ENCODE results near the gene INTS12. TPM values are rescaled to one million over a fixed set of nuclear protein-coding genes. Genes with fewer than 3 reads are reported as not detected.

Gene INTS12
- total RNA-seq, 1 experiment from 2014 or later: 13.9 TPM

DNA sequence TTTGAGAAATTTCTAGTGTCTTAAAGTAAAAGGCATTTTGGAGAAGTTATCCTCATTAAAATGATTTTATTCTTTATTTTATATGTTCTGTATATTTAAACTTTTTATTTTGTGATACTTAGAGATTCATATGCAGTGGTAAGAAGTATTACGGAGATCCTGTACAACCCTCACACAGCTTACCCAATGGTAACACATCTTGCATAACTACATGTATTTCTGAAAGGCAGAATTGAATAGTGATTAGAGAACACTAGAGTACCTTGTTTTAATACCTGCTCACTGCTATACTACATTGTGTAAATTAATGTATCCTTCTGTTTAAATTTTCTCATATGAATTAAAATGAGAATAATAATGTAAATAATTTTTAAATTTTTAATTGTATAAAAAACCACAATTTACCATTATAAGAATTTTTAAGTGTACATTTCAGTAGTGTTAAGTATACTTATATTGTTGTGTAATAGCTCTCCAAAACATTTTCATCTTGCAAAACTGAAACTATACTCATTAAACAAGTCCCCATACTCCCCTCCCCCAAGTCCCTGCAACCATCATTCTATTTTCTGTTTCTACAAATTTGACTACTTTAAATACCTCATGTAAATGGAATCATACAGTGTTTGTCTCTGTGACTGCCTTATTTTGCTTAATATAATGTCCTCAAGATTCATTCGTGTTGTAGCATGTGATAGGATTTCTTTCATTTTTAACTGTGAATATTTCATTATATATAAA is 45.4 kb downstream of the INTS12 start:
- ATAC-seq (no peak), DNase-seq (ENCODE audit: low read depth, low spot score) (no peak)
- Histone ChIP-seq H3K9me3 (ENCODE audit: control insufficient read depth, insufficient read depth, low read depth, low read length) (no peaks in the 10 kb centered on the region), H3K4me1 (ENCODE audit: control insufficient read depth, insufficient read depth, low read length) (no peaks in the 10 kb centered on the region), H3K36me3 (ENCODE audit: control insufficient read depth, insufficient read depth, low read length) (no peaks in the 10 kb centered on the region; the same call in 1 of the 2 replicates), H3K27me3 (ENCODE audit: control insufficient read depth, insufficient read depth, low read length) (no peaks in the 10 kb centered on the region), H3K27ac (ENCODE audit: low read length) (no peak overlapping the region), H3K4me3 (ENCODE audit: low read depth in 2 of 2, low read length in 2 of 2) (no peak overlapping the region)
- BruUV-seq (replicated peaks): no TSS peak
- in situ Hi-C loops (cut with HindIII; ENCODE audit: low pct_unique_long_range_greater_than_20kb, low sequenced_read_pairs) (no loop called here), intact Hi-C loops (cut with micrococcal nuclease; ENCODE audit: unreplicated experiment) (no loop called here)
- no peak for TF ChIP-seq TCF7L2 (IDR thresholded peaks at IDR 0.05; ENCODE audit: low read depth, low read length)
- CTCF ChIA-PET: no interaction called here
- POLR2A ChIA-PET: no interaction called here

DNA sequence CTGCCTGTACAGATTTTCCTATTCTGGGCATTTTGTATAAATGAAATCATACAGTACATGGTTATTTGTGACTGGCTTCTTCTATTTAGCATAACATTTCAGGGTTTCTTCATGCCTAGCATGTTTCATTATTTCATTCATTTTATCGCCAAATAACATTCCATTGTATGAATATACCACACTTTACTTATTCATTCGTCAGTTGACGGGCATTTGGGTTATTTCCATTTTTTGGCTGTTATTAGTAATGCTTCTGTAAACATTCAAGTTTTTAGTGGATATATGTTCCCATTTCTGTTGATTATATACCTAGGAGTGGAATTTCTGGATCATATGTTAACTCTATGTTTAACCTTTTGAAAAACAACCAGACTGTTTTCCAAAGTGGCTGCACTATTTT is 47.5 kb downstream of the INTS12 start:
- POLR2A ChIA-PET: no interaction called here

DNA sequence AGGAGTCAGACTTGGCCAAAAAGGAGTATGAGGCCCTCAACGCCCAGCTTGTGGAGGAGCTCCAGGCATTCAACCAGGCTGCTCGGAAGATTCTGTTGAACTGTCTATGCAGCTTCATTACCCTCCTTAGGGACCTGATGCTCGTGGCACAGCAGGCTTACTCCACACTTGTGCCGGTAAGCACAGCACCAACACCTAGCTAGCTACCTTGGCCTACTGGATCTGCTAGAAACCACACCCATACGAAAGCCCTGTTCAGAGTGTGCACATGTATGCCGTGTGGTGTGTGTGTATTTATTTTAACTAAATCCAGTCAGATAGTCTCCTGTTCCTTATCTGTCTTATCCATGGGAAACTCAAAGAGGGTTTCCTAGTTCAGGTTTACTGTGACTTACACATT is 49.3 kb downstream of the INTS12 start:
- H3K9me3 ChIP-seq (ENCODE audit: control insufficient read depth, insufficient read depth, low read depth, low read length): no peaks in the 10 kb centered on the region
- in situ Hi-C loops (cut with HindIII; ENCODE audit: low pct_unique_long_range_greater_than_20kb, low sequenced_read_pairs): no loop called here
- no TSS peak for BruUV-seq (replicated peaks)
- DNase-seq (ENCODE audit: low read depth, low spot score): no peak
- no peaks in the 10 kb centered on the region; the same call in 1 of the 2 replicates for H3K27me3 ChIP-seq (ENCODE audit: control insufficient read depth, insufficient read depth, low read length)
- H3K27ac ChIP-seq (ENCODE audit: low read length): no peak overlapping the region
- H3K36me3 ChIP-seq (ENCODE audit: control insufficient read depth, insufficient read depth, low read length): no peaks in the 10 kb centered on the region; the same call in 1 of the 2 replicates
- H3K4me1 ChIP-seq (ENCODE audit: control insufficient read depth, insufficient read depth, low read length): no peaks in the 10 kb centered on the region
- no peak for TF ChIP-seq TCF7L2 (IDR thresholded peaks at IDR 0.05; ENCODE audit: low read depth, low read length)
- TF ChIP-seq, protein P1, sequence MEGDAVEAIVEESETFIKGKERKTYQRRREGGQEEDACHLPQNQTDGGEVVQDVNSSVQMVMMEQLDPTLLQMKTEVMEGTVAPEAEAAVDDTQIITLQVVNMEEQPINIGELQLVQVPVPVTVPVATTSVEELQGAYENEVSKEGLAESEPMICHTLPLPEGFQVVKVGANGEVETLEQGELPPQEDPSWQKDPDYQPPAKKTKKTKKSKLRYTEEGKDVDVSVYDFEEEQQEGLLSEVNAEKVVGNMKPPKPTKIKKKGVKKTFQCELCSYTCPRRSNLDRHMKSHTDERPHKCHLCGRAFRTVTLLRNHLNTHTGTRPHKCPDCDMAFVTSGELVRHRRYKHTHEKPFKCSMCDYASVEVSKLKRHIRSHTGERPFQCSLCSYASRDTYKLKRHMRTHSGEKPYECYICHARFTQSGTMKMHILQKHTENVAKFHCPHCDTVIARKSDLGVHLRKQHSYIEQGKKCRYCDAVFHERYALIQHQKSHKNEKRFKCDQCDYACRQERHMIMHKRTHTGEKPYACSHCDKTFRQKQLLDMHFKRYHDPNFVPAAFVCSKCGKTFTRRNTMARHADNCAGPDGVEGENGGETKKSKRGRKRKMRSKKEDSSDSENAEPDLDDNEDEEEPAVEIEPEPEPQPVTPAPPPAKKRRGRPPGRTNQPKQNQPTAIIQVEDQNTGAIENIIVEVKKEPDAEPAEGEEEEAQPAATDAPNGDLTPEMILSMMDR (IDR thresholded peaks at IDR 0.05): no peak
- TF ChIP-seq SIN3A (IDR thresholded peaks at IDR 0.05; ENCODE audit: borderline replicate concordance, insufficient read depth, low read depth, low read length): no peak
- TF ChIP-seq POLR2AphosphoS5 (IDR thresholded peaks at IDR 0.05; ENCODE audit: low read depth, low read length): no peak
- TF ChIP-seq, protein P2, sequence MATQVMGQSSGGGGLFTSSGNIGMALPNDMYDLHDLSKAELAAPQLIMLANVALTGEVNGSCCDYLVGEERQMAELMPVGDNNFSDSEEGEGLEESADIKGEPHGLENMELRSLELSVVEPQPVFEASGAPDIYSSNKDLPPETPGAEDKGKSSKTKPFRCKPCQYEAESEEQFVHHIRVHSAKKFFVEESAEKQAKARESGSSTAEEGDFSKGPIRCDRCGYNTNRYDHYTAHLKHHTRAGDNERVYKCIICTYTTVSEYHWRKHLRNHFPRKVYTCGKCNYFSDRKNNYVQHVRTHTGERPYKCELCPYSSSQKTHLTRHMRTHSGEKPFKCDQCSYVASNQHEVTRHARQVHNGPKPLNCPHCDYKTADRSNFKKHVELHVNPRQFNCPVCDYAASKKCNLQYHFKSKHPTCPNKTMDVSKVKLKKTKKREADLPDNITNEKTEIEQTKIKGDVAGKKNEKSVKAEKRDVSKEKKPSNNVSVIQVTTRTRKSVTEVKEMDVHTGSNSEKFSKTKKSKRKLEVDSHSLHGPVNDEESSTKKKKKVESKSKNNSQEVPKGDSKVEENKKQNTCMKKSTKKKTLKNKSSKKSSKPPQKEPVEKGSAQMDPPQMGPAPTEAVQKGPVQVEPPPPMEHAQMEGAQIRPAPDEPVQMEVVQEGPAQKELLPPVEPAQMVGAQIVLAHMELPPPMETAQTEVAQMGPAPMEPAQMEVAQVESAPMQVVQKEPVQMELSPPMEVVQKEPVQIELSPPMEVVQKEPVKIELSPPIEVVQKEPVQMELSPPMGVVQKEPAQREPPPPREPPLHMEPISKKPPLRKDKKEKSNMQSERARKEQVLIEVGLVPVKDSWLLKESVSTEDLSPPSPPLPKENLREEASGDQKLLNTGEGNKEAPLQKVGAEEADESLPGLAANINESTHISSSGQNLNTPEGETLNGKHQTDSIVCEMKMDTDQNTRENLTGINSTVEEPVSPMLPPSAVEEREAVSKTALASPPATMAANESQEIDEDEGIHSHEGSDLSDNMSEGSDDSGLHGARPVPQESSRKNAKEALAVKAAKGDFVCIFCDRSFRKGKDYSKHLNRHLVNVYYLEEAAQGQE (IDR thresholded peaks at IDR 0.05; ENCODE audit: insufficient read depth in 1 of 2, low read depth in 2 of 2, low read length in 1 of 2): no peak
- no peak overlapping the region for H3K4me3 ChIP-seq (ENCODE audit: low read depth in 2 of 2, low read length in 2 of 2)
- intact Hi-C loops (cut with micrococcal nuclease; ENCODE audit: unreplicated experiment): loop anchor here (10.0 kb wide), 1 partner anchor 124 kb away; no protein-coding TSS in a partner anchor
- ChIA-PET CTCF (no interaction called here), POLR2A (no interaction called here)
- ATAC-seq: no peak

More for the DNA sequence above, 47.5 kb downstream of the INTS12 start:
- DNase-seq (ENCODE audit: low read depth, low spot score) (no peak), ATAC-seq (no peak)
- H3K4me1 ChIP-seq (ENCODE audit: control insufficient read depth, insufficient read depth, low read length): no peaks in the 10 kb centered on the region
- no peaks in the 10 kb centered on the region for H3K9me3 ChIP-seq (ENCODE audit: control insufficient read depth, insufficient read depth, low read depth, low read length)
- H3K4me3 ChIP-seq (ENCODE audit: low read depth in 2 of 2, low read length in 2 of 2): no peak overlapping the region
- intact Hi-C loops (cut with micrococcal nuclease; ENCODE audit: unreplicated experiment) (no loop called here), in situ Hi-C loops (cut with HindIII; ENCODE audit: low pct_unique_long_range_greater_than_20kb, low sequenced_read_pairs) (no loop called here)
- H3K27me3 ChIP-seq (ENCODE audit: control insufficient read depth, insufficient read depth, low read length): no peaks in the 10 kb centered on the region; the same call in 1 of the 2 replicates
- TF ChIP-seq, protein P1 (IDR thresholded peaks at IDR 0.05): no peak
- TF ChIP-seq SIN3A (IDR thresholded peaks at IDR 0.05; ENCODE audit: borderline replicate concordance, insufficient read depth, low read depth, low read length): no peak
- TF ChIP-seq POLR2AphosphoS5 (IDR thresholded peaks at IDR 0.05; ENCODE audit: low read depth, low read length): no peak
- CTCF ChIA-PET: no interaction called here
- BruUV-seq (replicated peaks): no TSS peak
- H3K36me3 ChIP-seq (ENCODE audit: control insufficient read depth, insufficient read depth, low read length): no peaks in the 10 kb centered on the region; the same call in 1 of the 2 replicates
- H3K27ac ChIP-seq (ENCODE audit: low read length): no peak overlapping the region

All from Panc1 (cell line).